Fibroblast of villous mesenchyme (primary cell): ENCODE measurements around the gene NADSYN1. TPM values are rescaled to one million over a fixed set of nuclear protein-coding genes. Genes with fewer than 3 reads are reported as not detected.

Source experiments
- DNase-seq: peaks from one replicate; pipeline ENCODE4 v3.0.0-alpha.2; 2010; ENCODE audit warnings: low read depth
- H3K4me3 ChIP-seq: 2 replicates; pipeline ENCODE4 v1.5.1; 2011; ENCODE audit warnings: low read depth, mild to moderate bottlenecking, low read length
- CTCF ChIP-seq: IDR thresholded peaks from 2 replicates; pipeline ENCODE4 v1.5.1; 2012; ENCODE audit warnings: low read depth, mild to moderate bottlenecking, low read length; ENCODE audit not compliant: insufficient read depth
- total RNA-seq: library from RNA; depleted of rRNA; stranded (reverse); fragments of >200 nt; gene quantifications from 2 replicates; pipeline ENCODE4 v1.2.3, GENCODE V29; 2012

NADSYN1 gene
- total RNA-seq, 1 donor = 71.2 TPM

GRCh38 chr11:71425860-71426259 is 27.1 kb upstream of the NADSYN1 start:
- DNase-seq = no peak
- TF ChIP-seq CTCF = no peak
- no peak overlapping the region for H3K4me3 ChIP-seq

GRCh38 chr11:71426413-71426812 is 26.6 kb upstream of the NADSYN1 start:
- H3K4me3 ChIP-seq = no peak overlapping the region
- TF ChIP-seq CTCF = no peak
- DNase-seq = no peak

GRCh38 chr11:71428861-71429435 is 24.1 kb upstream of the NADSYN1 start:
- no peak overlapping the region for H3K4me3 ChIP-seq
- DNase-seq = no peak
- TF ChIP-seq CTCF = no peak

GRCh38 chr11:71429701-71430100 is 23.3 kb upstream of the NADSYN1 start:
- no peak overlapping the region for H3K4me3 ChIP-seq
- no peak for TF ChIP-seq CTCF
- DNase-seq = no peak

GRCh38 chr11:71430166-71430565 is 22.8 kb upstream of the NADSYN1 start:
- TF ChIP-seq CTCF = no peak
- DNase-seq = no peak
- no peak overlapping the region for H3K4me3 ChIP-seq

GRCh38 chr11:71431271-71431670 is 21.7 kb upstream of the NADSYN1 start:
- H3K4me3 ChIP-seq = no peak overlapping the region
- no peak for TF ChIP-seq CTCF
- no peak for DNase-seq
